Measurements from ENCODE around the gene C16orf89.
"Not testable (repeated sequence)": the region's sequence is repeated elsewhere in the genome, so short reads cannot be mapped to it uniquely, and the experiment has no call there.

C16orf89 gene

GRCh38 chr16:5084099-5084731, 18.5 kb upstream of the C16orf89 start:
- not testable (repeated sequence) for DNase-seq

- DNase-seq, result not testable (repeated sequence)
Observed at GRCh38 chr16:5083646-5084045, 17.9 kb upstream of the C16orf89 start.

GRCh38 chr16:5080996-5081395, 15.2 kb upstream of the C16orf89 start:
- not testable (repeated sequence) for DNase-seq

- DNase-seq, result not testable (repeated sequence)
Observed at GRCh38 chr16:5080461-5080860, 14.7 kb upstream of the C16orf89 start.

DNA sequence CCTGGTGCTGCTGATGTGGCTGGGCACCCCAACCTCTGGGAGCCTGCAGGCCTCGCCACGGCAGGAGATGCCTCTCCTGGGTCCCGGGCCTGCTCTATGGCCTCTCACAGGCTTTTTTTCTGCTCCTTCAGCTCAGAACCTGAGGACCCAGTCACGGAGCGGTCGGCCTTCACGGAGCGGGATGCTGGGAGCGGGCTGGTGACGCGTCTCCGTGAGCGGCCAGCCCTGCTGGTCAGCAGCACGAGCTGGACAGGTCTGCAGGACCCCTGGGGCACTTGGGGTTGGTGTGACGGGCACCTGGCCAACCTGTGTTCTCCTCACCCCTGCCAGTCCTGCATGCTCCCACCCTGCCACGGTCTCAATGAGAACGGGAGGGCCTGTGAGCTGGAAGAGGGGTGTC, 12.9 kb upstream of the C16orf89 start:
- no peak for DNase-seq

GRCh38 chr16:5077304-5077703, 11.5 kb upstream of the C16orf89 start:
- DNase-seq, result no peak

DNA sequence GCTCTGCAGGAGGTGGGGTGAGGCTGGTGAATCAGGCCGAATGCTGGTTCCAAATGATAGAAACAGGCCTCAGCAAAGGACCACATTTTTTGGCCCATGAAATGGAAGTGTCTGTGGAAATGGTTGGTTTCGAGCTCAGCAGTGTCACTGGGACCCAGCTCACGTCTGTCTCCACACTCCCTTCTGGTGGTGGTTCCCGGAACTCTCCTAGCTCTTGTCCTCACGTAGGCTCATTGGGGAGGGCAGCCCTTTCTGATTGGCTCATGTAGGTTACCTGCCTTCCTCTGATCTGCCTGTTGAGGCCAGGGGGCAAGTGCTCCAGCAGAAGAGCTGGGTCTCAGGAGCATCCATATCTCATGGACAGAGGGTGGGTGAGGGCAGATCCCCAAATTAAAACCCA, 9.9 kb upstream of the C16orf89 start:
- no peak for DNase-seq

GRCh38 chr16:5073771-5074170, 8.0 kb upstream of the C16orf89 start:
- not testable (repeated sequence) for DNase-seq

DNA sequence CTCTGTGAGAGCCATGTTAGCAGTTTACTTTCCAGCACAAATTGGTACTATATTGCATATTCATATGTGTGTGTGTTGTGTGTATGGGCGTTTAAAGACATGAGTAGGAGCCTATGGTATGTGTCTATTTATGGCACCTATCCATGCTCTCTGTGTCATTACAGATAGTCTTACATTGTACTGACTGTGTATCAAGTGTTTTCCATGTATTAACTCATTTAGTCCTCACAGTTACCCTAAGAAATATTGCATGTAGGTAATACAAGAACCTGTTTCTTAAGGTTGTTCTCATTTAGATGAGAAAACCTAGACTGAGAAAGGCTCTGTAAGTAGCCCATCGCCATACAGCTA, 7.5 kb upstream of the C16orf89 start:
- DNase-seq, result no peak

GRCh38 chr16:5072334-5073278, 6.8 kb upstream of the C16orf89 start:
- DNase-seq, result no peak

DNA sequence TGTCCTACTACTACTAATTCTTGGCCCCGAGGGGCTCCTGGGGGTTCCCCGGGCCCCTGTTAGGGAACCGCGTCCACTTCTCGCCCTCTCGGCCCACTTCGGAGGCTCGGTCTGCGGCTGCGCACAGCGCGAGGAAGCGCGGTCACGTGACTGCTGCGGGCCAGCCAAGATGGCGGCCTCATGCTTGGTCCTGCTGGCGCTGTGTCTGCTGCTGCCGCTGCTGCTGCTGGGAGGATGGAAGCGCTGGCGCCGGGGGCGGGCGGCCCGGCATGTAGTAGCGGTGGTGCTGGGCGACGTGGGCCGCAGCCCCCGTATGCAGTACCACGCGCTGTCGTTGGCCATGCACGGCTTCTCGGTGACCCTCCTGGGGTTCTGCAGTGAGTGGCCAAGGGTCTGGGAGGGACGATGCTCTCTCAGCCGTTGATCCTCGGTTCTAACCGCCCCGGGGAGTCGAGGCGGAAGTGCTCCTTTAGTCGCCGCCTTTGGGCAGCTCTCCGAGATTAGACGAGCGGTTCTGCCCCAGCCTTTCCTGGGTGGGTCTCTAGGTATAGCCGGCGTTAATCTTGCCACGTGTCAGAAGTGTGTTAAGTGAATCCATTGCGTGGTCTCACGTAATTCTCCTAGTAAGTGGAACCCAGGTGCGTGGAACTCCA, 6.1 kb upstream of the C16orf89 start, which contains the start of gene ALG1:
TSS of gene ALG1 (plus strand) at position 163 of the 653 bp plus-strand sequence. CDS start at position 170, 7 bp downstream.
- peak; percentile 90 to 92 for DNase-seq

GRCh38 chr16:5071341-5071680, 5.6 kb upstream of the C16orf89 start:
- no peak for DNase-seq

GRCh38 chr16:5070431-5071186, 4.9 kb upstream of the C16orf89 start:
- DNase-seq, result no peak

DNA sequence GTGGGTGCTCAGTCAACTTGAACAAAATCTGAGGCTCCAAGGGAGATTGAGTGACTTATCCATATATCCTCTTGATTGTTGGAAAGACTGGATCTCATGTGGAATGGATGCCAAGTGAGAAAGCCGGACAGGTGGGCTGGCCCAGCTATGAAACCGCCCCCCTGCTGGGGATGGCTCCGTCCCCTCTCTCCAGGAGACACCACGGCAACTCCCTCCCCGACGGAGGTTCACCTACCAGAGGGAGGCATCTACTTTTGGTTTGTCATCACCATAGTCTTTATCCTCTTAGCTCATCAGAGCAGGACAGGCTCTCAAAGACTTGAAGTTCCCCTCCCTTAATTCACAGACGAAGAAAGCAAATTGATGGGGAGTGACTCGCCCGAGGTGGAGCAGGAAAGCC, 4.1 kb upstream of the C16orf89 start:
- DNase-seq, result no peak

- no peak for DNase-seq
Observed at GRCh38 chr16:5069048-5069447, 3.3 kb upstream of the C16orf89 start.

- no peak for DNase-seq
Observed at GRCh38 chr16:5066511-5066910, 755 bp upstream of the C16orf89 start.

DNA sequence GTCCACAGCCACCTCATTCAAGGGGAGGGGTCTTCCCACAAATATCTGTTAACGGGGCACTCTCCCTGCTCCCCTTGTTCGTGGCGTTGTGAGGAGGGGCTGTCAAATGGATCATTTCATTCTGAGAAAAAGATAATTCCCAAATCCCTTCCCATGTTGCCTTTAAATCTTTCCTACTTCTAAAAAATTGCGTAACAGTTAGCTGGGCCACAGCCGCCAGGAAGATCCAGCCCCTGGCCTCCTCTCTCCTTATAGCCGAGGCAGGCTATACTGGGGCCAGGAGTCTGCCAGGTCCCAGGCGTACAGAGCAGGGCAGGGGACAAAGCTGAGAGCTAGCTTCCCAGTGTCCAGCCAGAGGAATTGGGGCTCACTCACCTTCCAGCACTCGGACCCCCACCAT, 430 bp downstream of the C16orf89 start:
- no peak for DNase-seq

GRCh38 chr16:5064915-5065314, 841 bp downstream of the C16orf89 start:
- DNase-seq, result no peak

GRCh38 chr16:5062790-5063765, 2.7 kb downstream of the C16orf89 start:
- no peak for DNase-seq

GRCh38 chr16:5062051-5062450, 3.7 kb downstream of the C16orf89 start:
- DNase-seq, result no peak

GRCh38 chr16:5060073-5060641, 5.6 kb downstream of the C16orf89 start:
- no peak for DNase-seq
